Retinal pigment epithelial cell (primary cell): Measurements from ENCODE around the gene INO80.
"Not testable (repeated sequence)": the region's sequence is repeated elsewhere in the genome, so short reads cannot be mapped to it uniquely, and the experiment has no call there.

Source experiments
- DNase-seq: peaks from one replicate; pipeline ENCODE4 v3.0.0-alpha.2; 2010; ENCODE audit warnings: low read depth
- H3K4me3 ChIP-seq: 2 replicates; pipeline ENCODE4 v1.5.1; 2011; ENCODE audit warnings: mild to moderate bottlenecking, low read length, control low read depth, moderate library complexity
- TF ChIP-seq, protein P1 (sequence below): conservative IDR thresholded peaks from 2 replicates; pipeline ENCODE4 v1.5.1; 2011; ENCODE audit warnings: low read depth, low read length, control low read depth, inconsistent platforms

Gene INO80

DNA sequence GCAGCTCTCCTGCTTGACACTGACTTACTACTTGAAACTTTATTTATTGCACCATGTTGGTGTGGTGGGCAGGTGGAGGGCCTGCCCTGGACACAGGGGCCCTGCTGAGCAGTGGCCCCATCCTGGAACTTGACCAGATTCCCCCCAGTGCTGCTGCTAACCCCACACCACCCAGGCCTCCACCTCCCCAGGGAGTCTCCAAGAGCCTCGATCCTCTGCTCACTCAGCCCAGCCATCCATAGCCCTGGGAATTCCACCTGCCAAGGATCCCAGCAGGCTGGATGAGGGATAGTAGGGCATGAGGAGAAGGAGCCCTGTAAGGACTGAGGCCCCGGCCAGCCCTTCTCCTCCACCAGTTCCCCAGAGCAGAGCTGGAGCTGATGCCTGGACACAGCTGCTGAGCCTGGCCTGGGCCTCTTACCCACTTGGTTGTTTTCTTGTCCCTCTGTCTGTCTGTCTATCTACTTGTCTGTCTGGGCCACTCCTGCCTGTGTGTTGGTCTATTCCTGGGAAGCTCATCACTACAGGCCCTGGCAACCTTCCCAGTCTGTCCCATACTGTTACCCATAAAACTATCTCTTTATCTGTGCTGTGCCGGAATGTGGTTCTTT is 160.0 kb downstream of the INO80 start:
- DNase-seq: no peak
- H3K4me3 ChIP-seq: no peak overlapping the region
- TF ChIP-seq, protein P1, sequence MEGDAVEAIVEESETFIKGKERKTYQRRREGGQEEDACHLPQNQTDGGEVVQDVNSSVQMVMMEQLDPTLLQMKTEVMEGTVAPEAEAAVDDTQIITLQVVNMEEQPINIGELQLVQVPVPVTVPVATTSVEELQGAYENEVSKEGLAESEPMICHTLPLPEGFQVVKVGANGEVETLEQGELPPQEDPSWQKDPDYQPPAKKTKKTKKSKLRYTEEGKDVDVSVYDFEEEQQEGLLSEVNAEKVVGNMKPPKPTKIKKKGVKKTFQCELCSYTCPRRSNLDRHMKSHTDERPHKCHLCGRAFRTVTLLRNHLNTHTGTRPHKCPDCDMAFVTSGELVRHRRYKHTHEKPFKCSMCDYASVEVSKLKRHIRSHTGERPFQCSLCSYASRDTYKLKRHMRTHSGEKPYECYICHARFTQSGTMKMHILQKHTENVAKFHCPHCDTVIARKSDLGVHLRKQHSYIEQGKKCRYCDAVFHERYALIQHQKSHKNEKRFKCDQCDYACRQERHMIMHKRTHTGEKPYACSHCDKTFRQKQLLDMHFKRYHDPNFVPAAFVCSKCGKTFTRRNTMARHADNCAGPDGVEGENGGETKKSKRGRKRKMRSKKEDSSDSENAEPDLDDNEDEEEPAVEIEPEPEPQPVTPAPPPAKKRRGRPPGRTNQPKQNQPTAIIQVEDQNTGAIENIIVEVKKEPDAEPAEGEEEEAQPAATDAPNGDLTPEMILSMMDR: no peak

DNA sequence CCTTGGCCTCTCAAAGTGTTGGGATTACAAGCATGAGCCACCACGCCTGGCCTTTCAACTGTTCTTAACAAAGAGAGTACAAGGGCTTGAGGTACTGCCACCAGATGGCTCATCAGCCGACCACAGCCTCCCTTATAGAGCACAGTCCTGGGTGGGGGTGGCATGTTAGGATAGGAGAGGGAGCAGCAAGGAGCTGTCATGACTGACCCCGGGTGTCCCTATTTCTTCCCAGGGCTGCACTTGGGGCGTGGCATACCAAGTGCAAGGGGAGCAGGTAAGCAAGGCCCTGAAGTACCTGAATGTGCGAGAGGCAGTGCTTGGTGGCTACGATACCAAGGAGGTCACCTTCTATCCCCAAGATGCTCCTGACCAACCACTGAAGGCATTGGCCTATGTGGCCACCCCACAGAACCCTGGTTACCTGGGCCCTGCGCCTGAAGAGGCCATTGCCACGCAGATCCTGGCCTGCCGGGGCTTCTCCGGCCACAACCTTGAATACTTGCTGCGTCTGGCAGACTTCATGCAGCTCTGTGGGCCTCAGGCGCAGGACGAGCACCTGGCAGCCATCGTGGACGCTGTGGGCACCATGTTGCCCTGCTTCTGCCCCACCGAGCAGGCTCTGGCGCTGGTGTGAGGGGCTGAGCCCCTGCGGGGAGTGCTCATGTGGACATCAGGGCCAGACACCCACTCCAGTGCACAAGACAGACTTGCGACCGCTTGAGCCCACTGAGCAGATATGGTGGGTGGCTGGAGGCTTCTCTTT is 160.8 kb downstream of the INO80 start:
- no peak for DNase-seq
- TF ChIP-seq, protein P1: no peak
- H3K4me3 ChIP-seq: no peak overlapping the region

DNA sequence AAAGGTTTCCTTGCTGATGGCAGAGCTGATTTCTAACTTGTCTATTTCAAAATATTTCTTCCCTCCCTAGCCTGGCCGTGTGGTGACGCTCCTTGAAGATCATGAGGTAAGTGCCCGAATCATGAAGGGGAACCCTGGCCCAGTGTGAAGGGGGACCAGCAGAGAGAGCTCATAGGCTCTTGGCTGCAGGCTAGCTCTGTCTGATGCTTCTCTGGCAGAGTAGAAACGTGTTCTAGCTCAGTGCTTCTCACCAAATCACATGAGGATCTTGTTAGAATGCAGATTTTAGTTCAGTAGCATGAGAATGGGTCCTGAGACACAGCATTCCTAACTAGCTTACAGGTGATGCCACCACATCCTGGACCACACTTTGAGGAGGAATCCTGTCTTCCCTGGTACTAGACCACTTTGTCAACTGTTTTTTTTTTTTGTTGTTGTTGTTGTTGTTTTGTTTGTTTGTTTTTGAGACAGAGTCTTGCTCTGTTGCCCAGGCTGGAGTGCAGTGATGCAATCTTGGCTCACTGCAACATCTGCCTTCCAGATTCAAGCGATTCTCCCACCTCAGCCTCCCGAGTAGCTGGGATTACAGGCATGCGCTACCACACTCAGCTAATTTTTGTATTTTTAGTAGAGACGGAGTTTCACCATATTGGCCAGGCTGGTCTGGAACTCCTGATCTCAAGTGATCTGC is 161.8 kb downstream of the INO80 start:
- not testable (repeated sequence) for DNase-seq
- peak overlapping the region; percentile 83 for H3K4me3 ChIP-seq

DNA sequence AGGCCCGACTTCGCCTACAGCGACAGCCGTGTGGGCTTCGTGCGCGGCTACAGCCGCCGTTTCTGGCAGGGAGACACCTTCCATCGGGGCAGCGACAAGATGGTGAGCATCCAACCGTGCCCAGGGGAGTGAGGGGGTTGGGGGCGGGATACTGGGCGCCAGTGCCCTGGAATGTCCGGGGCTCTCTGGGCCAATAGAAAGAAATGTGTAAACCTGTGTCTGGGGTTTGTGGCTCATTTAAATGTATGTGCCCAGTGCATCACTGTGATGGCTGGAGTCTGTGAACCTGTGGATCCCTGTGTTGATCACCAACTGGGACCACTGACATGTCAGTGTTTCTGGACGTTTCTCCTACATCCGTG is 162.4 kb downstream of the INO80 start:
- TF ChIP-seq, protein P1: no peak
- no peak for DNase-seq

DNA sequence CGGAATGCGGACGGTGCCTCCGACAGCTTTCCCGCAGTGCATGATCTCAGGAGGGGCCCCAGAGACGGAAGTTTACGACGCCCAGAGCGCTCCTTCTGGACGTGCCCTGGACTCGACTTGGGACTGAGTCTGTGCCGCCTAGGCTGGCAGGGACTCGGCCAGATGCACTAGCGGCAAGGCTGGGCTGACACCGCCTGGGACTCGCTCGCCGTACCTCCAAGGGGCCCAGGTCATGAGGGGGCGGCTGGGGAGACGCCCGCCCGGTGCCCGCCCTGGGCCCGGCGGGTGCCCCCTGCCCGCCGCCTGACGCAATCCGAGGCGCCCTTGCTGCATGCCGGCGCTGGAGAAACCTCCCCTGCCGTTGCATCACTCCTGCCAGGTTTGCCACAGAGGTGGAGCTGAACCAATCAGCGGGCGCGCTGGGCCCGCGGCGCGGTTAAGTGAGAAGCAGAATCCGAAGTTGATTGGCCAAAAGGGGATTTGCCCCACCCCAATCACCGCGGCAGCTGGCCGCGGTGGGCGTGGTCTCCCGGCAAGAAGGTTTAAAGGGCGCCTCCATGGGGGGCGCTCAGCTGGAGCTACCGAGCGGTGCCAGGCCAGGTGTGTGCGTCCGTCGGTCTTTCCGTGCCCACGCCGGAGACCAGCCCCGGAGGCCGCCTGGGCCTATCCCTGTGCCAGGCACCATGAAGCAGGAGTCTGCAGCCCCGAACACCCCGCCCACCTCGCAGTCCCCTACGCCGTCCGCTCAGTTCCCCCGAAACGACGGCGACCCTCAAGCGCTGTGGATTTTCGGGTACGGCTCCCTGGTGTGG is 163.0 kb downstream of the INO80 start, which contains the start of gene CHAC1:
TSS of gene CHAC1 (plus strand) at position 571 of the 812 bp plus-strand sequence. CDS start at position 684, 113 bp downstream.
- TF ChIP-seq, protein P1: no peak
- H3K4me3 ChIP-seq: peak within 1 kb of the TSS; percentile 83
- DNase-seq: peak; percentile 90

More for the DNA sequence above, 162.4 kb downstream of the INO80 start:
- H3K4me3 ChIP-seq: peak overlapping the region; percentile 83

DNA sequence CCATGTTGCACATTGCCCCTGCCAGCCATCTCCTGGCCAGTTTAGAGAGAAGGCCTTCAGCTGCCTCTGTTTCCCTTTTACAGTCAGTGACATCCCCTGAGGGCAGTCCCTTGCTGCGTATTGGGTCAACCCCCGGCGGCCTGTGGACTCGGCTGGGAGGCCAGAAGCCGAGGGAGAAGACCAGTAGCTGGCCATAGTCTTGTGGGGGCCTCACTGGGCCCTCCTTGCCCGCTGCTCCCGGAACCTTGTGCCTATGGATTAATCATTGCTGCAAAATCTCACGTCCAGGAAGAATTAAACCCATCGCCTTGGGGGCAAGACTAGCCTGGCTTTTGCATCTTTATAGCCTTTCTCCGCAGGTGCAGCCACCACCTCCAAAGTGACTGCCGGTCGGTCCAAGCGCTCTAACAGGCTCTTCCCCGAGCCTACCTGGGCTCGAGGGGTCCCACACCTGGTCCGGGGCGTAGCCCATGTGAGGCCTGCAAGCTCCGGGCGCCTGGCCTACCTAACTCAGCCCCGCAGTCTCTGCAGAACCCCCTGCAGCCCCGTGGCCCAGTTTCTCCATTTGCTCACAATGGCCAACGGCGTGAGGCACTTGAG is 163.7 kb downstream of the INO80 start:
- DNase-seq: no peak
- TF ChIP-seq, protein P1: no peak
- peak overlapping the region; percentile 83 for H3K4me3 ChIP-seq
